Astrocyte of the hippocampus (primary cell): ENCODE data around the gene ARHGAP1.
"Not testable (repeated sequence)": the region's sequence is repeated elsewhere in the genome, so short reads cannot be mapped to it uniquely, and the experiment has no call there.

Source experiments
- DNase-seq: peaks from one replicate; pipeline ENCODE4 v3.0.0; 2011; ENCODE audit warnings: low read depth, low spot score

Gene ARHGAP1

GRCh38 chr11:46673713-46674462, 26.5 kb downstream of the ARHGAP1 start:
- no peak for DNase-seq

- no peak for DNase-seq
Measured at GRCh38 chr11:46672381-46672839, 28.0 kb downstream of the ARHGAP1 start.

GRCh38 chr11:46671958-46672315, 28.5 kb downstream of the ARHGAP1 start:
- DNase-seq: no peak

GRCh38 chr11:46670521-46670920, 29.9 kb downstream of the ARHGAP1 start:
- not testable (repeated sequence) for DNase-seq

- no peak for DNase-seq
Measured at GRCh38 chr11:46669711-46670139, 30.7 kb downstream of the ARHGAP1 start.

GRCh38 chr11:46668480-46669085, 31.8 kb downstream of the ARHGAP1 start:
- no peak for DNase-seq

- peak; percentile 27 for DNase-seq
Measured at GRCh38 chr11:46667043-46667481, 33.4 kb downstream of the ARHGAP1 start.

- no peak for DNase-seq
Measured at GRCh38 chr11:46666516-46666915, 33.9 kb downstream of the ARHGAP1 start.

- DNase-seq: no peak
Measured at GRCh38 chr11:46665356-46665755, 35.1 kb downstream of the ARHGAP1 start.

GRCh38 chr11:46664612-46665011, 35.8 kb downstream of the ARHGAP1 start:
- no peak for DNase-seq

GRCh38 chr11:46663277-46663940, 37.0 kb downstream of the ARHGAP1 start:
- no peak for DNase-seq

- no peak for DNase-seq
Measured at GRCh38 chr11:46662366-46662765, 38.1 kb downstream of the ARHGAP1 start.

GRCh38 chr11:46661836-46662235, 38.6 kb downstream of the ARHGAP1 start:
- no peak for DNase-seq

- DNase-seq: peak; percentile 82
Measured at GRCh38 chr11:46659908-46660307, 40.5 kb downstream of the ARHGAP1 start.

- peak; percentile 74 for DNase-seq
Measured at GRCh38 chr11:46658259-46658658, 42.2 kb downstream of the ARHGAP1 start.

GRCh38 chr11:46657186-46657585, 43.2 kb downstream of the ARHGAP1 start:
- no peak for DNase-seq

GRCh38 chr11:46655631-46656030, 44.8 kb downstream of the ARHGAP1 start:
- no peak for DNase-seq

- peak; percentile 94 for DNase-seq
Measured at GRCh38 chr11:46649180-46649738, 51.2 kb downstream of the ARHGAP1 start.

GRCh38 chr11:46643986-46644385, 56.4 kb downstream of the ARHGAP1 start:
- DNase-seq: no peak

GRCh38 chr11:46643531-46643930, 56.9 kb downstream of the ARHGAP1 start:
- DNase-seq: no peak

GRCh38 chr11:46642627-46643335, 57.6 kb downstream of the ARHGAP1 start:
- DNase-seq: no peak

- no peak for DNase-seq
Measured at GRCh38 chr11:46641639-46642038, 58.8 kb downstream of the ARHGAP1 start.
